NCI-H774 (cell line): ENCODE results near the gene MIB2.

Experiments used
- DNase-seq: peaks from one replicate; lab custom pipeline; 2025; lab: John Stamatoyannopoulos, UW

Gene MIB2

DNA sequence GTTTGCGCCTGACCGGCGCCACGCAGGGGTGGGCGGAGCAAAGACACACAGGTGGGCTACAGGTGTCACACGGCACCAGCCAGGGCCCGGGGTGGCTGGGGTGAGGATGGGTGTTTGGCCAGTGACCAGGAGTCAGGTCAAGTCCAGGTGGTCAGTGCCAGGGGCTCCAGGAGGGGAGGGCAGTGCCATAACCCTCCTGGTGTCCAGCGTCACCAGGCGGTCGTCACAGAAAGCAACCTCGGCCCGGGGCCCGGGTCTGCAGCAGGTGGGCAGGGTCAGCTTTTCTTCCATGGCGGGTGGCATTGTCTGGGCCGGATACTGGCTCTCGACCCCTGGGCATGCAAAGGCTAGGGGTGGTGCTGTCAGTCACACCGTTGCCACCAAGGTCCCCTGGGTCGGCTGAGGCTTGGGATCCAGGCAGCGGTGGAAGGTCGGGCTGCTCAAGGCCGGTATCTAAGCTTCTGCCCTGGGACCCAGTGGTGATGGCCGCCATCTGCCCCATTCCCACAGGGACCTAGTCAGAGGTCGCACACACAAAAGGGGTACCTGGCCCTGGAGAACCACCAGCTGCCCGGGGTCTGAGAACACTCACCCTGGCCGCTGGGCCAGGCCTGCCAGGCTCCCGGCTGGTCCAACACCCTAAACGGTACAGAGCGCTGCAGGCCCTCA, 17.1 kb upstream of the MIB2 start:
- DNase-seq: no peak

DNA sequence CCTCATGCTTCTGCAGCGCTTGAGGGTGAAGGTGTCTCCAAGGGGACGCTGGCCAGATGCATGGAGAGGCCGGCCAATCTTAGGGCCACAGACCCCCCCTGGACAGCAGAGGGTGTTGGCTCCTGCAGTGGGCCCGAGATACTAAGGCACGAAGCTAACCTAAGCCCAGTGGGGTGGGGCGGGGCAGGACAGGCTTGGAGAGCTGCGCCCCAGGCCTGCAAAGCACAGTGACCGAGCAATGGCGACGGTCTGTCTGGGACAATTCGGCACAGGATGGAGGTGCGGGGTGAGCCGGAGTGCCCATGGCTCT, 16.6 kb upstream of the MIB2 start:
- no peak for DNase-seq

DNA sequence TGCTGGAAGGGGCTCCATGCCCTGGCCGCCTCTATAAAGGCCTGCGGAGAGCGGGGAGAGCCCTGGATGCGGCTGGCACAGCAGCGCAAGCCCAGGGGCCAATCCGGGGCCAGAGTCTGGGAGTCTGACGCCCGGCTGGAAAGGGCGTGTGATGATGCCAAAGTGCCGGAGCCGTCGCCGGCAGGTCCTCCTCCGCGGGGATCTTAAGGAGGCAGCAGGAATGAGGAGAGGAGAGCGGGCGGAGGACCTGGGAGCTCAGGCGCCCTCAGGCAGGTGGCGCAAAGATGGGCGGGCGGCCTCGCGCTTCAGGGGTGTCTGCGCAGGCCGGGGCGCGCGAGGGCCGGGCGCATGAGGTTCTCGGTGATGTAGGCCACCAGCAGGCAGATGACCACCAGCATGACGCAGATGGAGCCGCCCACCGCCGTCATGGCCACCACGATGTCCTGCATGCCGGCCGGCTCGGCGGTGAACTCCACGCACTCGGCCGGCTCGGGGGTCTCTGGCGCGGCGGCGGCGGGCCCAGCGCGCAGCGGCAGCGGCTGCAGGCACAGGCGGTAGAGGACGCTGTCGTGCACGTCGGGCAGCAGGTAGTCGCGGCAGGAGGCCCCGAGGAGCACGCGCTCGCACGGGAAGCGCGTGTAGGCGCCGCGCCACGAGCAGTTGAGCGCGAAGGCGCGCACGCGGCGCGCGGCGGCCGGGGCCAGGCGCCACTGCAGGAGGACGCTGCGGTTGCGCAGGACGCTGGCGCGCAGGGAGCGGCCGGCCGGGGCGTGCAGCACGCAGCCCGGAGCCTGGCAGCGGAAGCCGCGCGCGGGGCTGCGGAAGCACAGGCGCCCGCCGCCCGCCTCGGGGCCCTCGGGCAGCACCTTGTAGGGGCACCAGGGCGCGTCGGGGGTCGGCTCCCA, 16.0 kb upstream of the MIB2 start:
- DNase-seq: no peak

DNA sequence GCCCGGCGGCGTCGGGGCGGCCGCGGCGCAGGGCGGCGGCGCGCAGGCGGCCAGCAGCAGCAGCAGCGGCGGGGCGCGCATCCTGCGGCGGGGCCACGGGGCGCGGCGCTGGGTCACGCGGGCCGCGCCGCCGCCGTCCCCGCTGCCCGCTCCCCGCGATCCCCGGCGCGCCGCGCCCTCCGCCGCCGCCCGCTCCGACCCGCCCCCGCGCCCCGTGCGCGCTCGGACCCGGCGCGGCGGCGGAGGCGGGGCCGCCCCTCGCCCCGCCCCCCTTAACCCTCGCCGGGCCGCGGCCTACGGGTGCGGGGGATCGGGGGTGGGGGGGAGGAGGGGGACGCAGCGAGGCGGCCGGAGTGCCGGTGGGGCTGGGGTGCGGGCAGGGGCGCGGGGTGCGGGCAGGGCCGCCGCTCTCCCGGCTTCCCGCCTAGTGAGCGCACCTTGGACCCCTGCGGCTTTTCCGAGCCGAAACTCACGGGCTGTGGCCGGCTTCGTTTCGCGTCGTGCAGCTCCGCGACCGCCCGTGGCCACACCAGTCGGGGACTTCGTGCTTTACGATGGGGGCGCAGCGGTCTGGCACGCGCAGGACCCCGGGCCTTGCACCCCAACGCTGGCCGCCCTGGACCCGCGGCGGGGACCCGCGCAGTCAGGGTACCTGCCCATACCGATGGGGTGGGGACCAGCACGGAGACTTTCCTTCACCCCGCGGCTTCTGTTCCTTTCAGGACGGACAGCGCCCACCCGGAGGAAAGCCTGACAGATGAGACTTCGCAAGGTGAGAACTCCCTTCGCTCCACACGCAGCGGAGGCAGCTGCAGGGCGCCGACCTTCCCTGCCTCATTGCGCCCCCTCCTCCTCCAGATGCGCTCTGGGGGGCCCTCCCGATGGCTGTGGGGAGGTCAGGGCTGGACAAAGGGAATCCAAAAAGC, 15.1 kb upstream of the MIB2 start, which contains the start of gene FNDC10:
TSS of gene FNDC10 (minus strand) at position 201 of the 926 bp plus-strand sequence. CDS start at position 81, 120 bp downstream.
- DNase-seq: no peak

DNA sequence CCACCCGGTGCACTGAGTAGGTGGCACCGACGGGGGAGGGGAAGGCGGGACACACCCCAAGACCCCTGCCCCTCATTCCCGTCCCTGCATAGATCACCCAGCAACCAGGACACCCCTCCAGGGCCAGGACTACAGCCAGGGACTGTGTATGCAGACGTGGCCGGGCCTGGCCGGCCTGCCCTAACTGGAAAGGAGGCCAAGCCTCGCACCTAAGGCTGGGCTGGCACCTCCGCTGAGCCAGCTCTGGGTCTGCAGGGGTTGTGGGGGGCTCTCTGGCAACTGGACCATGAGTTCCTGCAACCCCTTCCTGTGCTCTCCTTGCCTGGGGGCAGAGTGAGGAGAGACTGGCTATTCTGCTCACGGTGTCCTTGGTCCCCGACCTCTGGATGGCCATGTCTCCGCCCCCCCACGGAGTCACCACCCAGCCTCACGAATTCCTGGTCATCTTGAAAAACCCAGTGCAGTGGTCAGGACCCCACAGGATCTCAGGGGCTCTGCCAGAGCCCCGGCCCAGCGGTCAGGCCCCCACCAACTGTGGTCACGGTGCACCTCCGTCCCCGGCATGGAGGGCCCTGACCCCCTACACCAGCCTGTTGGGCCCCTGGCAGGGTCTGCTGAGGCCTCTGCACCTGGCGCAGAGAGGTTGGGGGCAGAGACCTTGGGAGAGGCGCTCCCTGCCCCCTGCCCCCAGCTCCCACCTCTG, 14.3 kb upstream of the MIB2 start:
- DNase-seq: no peak

DNA sequence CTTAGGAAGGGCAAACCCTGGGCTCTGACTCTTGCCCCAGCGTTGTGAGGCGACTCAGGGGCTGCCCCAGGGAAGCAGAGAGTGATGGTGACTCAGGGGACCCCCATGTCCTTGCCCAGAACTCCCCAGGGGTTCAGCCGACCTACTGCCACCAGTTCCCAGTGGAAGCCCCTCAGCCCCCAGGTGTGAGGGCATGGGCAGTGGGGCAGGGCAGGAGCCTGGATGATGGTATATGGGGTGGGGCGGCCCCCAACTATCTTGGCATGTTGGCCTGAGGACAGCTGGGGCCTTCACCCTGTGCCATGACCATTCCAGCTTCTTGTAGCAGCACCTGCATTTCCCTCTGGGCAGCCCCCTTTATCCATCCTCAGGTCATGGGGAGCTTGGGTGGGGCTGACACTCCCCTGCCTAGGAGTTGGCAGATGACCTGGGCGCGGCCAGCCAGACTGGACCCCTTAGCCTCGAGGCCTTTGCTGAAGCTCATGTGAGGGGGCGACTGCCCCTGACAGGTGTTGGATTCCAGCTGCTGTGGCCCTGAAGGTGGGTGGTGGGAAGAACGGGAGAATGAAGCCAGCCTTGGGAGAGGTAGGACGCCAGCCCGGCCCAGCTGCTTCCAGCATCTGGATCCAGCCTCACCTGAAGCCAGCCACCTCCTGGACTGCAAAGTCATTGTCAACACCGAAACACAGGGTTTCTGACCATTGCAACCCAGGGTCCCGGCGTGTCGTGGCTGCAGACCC, 13.6 kb upstream of the MIB2 start:
- no peak for DNase-seq

DNA sequence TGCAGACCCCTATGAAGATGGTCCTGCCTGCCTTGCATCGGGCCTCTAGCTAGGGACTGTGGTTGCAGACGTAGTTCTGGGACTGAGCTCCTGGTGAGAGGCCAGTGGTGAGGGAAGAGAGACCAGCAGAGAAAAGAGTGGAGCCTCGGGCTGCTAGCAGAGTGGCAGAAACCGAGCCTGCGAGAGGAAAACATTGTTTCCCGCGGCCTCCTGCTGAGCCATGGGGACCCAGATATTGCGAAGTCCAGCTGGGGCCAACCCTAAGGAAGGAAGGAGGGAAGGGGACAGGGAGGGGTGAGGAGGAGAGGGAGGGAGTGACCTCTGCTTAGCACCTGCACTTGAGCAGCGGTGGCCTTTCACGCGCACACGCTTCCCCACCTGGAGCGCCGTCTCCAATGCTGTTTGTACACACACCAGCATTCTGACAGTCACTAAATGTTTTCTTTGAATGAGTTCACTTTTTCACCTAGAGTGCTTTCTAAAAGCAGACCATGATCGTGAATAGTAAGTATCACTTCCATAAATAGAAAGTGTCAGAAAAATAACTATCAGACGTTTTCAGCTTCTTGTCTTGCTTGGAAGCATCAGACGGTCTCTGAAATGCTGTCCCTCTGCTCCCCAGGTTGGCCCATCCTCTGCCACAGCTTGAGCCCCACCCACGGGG, 12.9 kb upstream of the MIB2 start:
- no peak for DNase-seq

DNA sequence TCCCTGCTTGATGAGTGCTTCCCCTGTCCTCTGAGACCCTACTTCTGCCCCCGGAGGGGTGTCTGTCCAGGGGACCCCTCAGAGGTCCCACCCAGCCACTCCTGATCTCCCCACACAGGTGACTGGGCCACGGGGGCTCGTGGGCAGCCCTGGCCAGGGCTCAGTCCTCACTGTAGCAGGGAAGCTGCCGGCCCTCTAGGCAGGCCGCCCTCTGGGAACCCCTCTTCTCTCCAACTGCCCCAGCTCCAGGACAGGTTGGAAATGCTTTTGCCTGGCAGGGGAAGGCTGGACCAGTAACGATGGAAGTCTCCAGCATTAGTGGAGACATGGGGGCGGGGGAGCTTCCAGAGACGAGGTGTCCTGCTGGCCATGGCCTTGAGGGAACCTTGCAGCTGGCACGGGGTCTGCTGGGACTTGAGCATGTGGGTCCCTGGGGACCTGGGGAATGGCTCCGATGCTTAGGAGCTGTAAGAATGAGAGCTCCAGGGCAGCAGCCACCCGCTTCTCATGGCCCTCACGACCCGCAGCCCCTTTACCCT, 12.3 kb upstream of the MIB2 start:
- DNase-seq: no peak

DNA sequence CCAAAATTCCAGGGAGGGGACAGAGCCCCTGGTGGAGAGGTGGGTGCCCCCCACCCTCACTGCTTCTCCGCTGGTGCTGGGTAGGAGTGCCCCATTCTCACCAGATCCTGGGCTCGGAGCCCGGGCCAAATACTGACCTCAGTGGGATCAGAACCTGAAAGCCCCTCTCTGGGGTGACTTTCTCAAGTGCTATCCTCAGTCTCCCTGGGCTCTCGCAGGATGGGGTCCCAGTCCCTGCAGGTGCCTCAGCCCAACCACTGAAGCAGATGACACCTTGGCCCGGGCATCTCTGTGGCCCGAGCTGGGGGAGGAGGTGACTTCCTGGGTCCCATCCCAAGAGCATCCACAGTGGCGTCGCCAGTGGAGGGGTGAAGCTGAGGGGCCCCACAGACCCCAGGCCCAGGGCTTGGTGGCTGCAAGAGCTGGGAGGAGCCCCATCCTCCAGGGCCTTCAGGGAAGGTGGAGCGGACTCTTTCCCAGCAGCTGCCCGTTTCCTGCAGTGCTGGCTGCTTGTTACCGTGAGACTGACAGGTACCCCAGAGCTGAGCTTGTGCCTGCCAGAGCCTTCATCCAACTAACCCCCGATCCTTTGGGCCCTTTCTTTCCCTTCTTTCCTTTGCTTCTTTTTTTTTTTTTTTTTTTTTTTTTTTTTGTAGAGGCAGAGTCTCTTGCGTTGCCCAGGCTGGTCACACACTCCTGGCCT, 11.5 kb upstream of the MIB2 start:
- DNase-seq: no peak

DNA sequence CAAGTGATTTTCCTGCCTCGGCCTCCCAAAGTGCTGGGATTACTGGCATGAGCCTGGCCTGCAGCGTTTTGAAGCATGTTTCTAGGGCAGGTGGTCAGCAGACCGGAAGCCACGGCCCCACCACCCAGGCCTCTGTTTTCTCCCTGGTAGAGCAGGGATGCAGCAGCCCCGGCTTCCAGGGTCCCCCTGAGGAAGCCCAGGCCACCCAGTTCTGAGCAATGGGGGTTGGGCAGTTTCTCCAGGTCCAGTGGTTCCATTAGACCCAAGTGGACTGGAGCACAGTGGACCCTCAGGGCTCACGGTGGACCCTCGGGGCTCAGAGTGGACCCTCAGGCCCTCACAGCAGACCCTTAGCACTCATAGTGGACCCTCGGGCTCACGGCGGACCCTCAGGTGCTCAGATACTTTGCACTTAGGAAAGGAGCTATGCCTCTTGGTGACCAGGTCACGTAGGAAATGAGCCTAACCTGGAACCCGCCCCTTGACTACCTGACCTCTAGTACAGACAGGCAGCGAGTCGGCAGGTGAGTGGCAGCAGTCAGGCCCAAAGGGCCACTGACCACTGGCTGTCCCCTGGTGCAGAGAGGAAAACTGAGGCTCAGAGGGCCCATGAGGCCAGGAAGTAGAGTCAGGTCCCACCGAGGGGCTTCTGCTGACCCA, 10.8 kb upstream of the MIB2 start:
- no peak for DNase-seq

DNA sequence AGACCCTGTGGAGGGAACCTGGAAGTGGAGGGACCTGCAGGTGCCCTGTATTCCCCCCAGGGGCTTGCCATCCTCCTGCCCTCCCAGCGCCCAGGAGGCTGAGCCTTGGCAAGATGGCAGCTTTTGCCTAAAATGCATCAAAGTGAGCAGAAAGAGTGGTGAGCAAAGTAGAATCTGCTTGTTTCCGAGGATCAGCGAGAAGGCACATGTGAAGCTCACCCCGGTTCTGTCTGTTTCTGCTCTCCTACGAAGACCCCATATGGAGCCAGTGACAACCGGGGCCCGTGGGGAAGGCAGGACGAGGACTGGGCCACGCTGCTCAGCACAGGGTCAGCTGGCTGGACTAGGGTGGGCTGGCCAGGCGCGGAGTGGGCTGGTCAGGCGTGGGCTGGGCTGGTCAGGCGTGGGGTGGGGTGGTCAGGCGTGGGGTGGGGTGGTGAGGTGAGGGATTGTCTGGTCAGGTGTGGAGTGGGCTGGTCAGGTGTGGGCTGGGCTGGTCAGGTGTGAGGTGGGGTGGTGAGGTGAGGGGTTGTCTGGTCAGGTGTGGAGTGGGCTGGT, 10.2 kb upstream of the MIB2 start:
- no peak for DNase-seq

DNA sequence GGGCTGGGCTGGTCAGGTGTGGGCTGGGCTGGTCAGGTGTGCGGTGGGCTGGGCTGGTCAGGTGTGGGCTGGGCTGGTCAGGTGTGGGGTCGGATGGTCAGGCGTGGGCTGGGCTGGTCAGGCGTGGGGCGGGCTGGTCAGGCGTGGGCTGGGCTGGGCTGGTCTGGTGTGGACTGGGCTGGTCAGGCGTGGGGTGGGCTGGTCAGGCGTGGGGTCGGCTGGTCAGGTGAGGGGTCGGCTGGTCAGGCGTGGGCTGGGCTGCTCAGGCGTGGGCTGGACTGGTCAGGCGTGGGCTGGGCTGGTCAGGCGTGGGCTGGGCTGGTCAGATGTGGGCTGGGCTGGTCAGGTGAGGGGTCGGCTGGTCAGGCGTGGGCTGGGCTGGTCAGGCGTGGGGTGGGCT, 9.6 kb upstream of the MIB2 start:
- no peak for DNase-seq

DNA sequence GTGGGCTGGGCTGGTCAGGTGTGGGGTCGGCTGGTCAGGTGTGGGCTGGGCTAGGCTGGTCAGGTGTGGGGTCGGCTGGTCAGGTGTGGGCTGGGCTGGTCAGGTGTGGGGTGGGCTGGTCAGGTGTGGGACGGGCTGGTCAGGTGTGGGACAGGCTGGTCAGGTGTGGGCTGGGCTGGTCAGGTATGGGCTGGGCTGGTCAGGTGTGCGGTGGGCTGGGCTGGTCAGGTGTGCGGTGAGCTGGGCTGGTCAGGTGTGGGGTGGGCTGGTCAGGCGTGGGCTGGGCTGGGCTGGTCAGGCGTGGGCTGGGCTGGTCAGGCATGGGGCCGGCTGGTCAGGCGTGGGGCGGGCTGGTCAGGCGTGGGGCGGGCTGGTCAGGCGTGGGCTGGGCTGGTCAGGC, 9.1 kb upstream of the MIB2 start:
- DNase-seq: no peak

DNA sequence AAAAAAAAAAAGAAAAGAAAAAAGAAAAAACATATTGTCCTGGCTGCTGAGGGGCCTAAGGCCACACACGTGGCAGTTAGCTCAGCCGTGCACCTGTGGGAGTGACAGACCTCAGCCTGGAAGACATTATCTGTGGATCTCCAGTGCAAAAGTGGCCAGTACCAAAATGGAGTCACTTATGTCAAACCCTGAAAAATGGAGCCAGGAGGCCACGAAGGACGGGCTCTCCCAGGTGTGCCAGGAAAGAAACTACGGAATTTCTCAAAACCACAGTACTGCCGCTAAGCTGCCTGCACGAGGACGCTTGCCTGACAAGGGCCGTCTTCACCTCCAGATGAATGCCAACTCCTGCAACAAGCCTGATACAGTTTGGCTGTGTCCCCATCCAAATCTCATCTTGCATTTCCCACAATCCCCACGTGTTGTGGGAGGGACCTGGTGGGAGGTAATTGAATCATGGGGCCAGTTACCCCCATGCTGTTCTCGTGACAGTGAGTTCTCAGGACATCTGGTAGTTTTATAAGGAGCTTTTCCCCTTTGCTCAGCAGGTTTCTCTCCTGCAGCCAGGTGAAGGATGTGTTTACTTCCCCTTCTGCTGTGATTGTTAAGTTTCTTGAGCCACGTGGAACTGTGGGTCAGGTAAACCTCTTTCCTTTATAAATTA, 5.3 kb upstream of the MIB2 start:
- DNase-seq: no peak

DNA sequence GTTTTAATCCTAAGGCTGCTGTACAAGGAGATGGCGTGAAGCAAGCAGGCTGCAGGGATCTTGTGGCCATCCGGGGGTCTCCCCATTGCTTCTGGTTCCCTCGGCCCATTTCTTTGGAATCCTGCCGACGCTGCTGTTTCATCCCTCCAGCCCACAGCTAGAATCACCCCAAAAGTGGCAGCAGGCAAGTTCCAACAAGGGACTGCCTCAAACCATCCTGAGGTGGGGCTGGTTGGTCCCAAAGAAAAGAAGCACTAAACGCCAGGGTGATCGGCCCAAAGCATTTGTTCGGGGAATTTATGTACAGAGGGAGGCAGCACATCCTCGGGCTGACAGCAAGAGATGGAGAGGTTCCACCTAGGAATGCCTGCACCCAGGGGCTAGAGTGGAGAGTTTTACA, 4.5 kb upstream of the MIB2 start:
- DNase-seq: no peak

DNA sequence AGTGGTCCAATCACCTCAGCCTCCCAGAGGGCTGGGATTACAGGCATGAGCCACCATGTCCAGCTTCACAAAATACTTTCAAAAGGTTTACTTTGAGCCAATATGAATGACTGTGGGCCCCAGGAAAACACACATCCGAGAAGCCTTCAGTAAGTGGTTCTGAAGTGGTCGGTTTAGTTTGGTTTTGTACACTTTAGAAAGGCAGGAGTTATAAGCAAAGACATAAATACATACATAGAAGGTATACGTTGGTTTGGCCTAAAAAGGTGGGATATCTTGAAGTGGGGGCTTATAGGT, 3.2 kb upstream of the MIB2 start:
- no peak for DNase-seq

DNA sequence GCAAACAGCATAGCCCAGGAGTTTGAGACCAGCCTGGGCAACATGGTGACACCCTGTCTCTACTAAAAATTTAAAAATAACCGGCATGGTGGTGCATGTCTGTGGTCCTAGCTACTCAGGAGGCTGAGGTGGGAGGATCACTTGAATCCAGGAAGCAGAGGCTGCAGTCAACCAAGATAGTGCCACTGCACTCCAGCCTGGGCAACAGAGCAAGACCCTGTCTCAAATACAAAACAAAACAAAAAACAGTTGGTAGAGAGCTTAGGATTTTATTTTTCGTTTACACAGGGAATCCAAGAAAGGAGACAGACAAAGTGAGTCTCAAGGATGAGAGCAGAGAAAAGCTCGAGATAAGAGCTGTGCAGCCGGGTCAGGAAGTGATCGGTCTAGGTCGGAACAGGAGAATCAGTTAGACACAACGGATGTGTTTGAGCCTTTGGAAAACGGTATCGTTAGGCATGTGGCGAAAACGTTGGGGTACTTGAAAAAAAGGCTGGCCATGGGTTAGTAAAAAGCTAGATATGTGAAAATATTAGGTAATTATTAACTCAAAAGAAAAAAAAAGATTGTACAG, 1.7 kb upstream of the MIB2 start:
- DNase-seq: no peak
